ENCODE measurements around the gene XYLT1.

GRCh38 chr16:17396762-17397498, 73.8 kb downstream of the XYLT1 start:
- TF ChIP-seq CTCF (IDR thresholded peaks at IDR 0.05; ENCODE audit: low read depth, low read length, poor library complexity, severe bottlenecking) (no peak), EZH2phosphoT487 (IDR thresholded peaks at IDR 0.05; ENCODE audit: borderline replicate concordance, low read length) (no peak)

Measured in DOHH2 (cell line).